GM12878 (cell line): ENCODE measurements around the gene RASD1. TPM values are rescaled to one million over a fixed set of nuclear protein-coding genes. Genes with fewer than 3 reads are reported as not detected.

Experiments
- ATAC-seq: fragments of 200-7000 bp; cut with Tn5 transposase; 3 replicates; pipeline ENCODE4 v1.9.1; 2020; ENCODE audit warnings: mild to moderate bottlenecking, moderate library complexity
- BruUV-seq: library from RNA; stranded (reverse); fragments of 400-500 nt; replicated peaks from 2 replicates; lab custom pipeline; 2021; lab: Mats Ljungman, UMichigan
- CTCF ChIA-PET: fragments of 300-600 bp; sonication (Branson Sonifier 250); formaldehyde crosslinking; extraction: SDS; loops from one replicate; lab custom pipeline; 2021; ENCODE audit warnings: inconsistent platforms; lab: Yijun Ruan, JAX
- POLR2A ChIA-PET: fragments of 350-600 bp; formaldehyde crosslinking; extraction: SDS; loops from one replicate; lab custom pipeline; 2021; ENCODE audit warnings: inconsistent platforms; lab: Charles Lee
- RAD21 ChIA-PET: fragments of 300-600 bp; sonication (Branson Sonifier 250); formaldehyde crosslinking; loops from one replicate; lab custom pipeline; 2023; ENCODE audit warnings: antibody characterized with exemption; ENCODE audit not compliant: unreplicated experiment; lab: Charles Lee
- SMC1A ChIA-PET: fragments of 300-600 bp; sonication (Branson Sonifier 250); formaldehyde crosslinking; loops from one replicate; lab custom pipeline; 2023; ENCODE audit not compliant: unreplicated experiment, uncharacterized antibody; lab: Charles Lee
- DNase-seq: peaks from one replicate; pipeline ENCODE4 v3.0.0-alpha.2; 2011; ENCODE audit warnings: low read depth, low spot score
- FAIRE-seq: peaks from 3 replicates; lab custom pipeline; 2011; peaks lifted over from hg19 to GRCh38; lab: Jason Lieb, UNC
- H2AFZ ChIP-seq: 2 replicates; pipeline ENCODE4 v1.6.0; 2011; ENCODE audit warnings: low read depth, low read length, control low read depth; ENCODE audit not compliant: control insufficient read depth
- H3K27ac ChIP-seq: 2 replicates; pipeline ENCODE4 v1.5.1; 2011; ENCODE audit warnings: control low read depth; ENCODE audit not compliant: control insufficient read depth, insufficient read depth
- H3K27me3 ChIP-seq, 2 experiments: replicated peaks in 1 of 2; 2 replicates each; pipeline versions ENCODE4 v1.6.0 to v1.6.1; 2011; ENCODE audit warnings: low read length in 1 of 2; ENCODE audit not compliant: control insufficient read depth in 2 of 2, insufficient read depth in 2 of 2
- H3K36me3 ChIP-seq, 2 experiments: 2 replicates each; pipeline ENCODE4 v1.5.1; 2011; ENCODE audit warnings: low read length in 1 of 2; ENCODE audit not compliant: control insufficient read depth in 2 of 2, insufficient read depth in 2 of 2
- H3K4me1 ChIP-seq: 2 replicates; pipeline ENCODE4 v1.6.1; 2011; ENCODE audit warnings: mild to moderate bottlenecking, low read length, moderate library complexity, mixed read lengths; ENCODE audit not compliant: control insufficient read depth, insufficient read depth
- H3K4me2 ChIP-seq: 2 replicates; pipeline ENCODE4 v1.6.0; 2011; ENCODE audit warnings: control low read depth; ENCODE audit not compliant: control insufficient read depth, insufficient read depth
- H3K4me3 ChIP-seq: fragments of 200-600 bp; sonication (generic); 2 replicates; pipeline ENCODE4 v1.5.1; 2016
- H3K79me2 ChIP-seq: 2 replicates; pipeline ENCODE4 v1.6.0; 2011; ENCODE audit warnings: low read length; ENCODE audit not compliant: control insufficient read depth, insufficient read depth
- H3K9ac ChIP-seq: 2 replicates; pipeline ENCODE4 v1.8.0; 2011; ENCODE audit warnings: low read length, control low read depth, mixed read lengths; ENCODE audit not compliant: control insufficient read depth, insufficient read depth
- H3K9me3 ChIP-seq: replicated peaks from 3 replicates; pipeline ENCODE4 v1.5.1; 2011; ENCODE audit warnings: mild to moderate bottlenecking, low read length; ENCODE audit not compliant: control insufficient read depth, insufficient read depth
- H4K20me1 ChIP-seq: 2 replicates; pipeline ENCODE4 v1.6.0; 2011; ENCODE audit not compliant: control insufficient read depth, insufficient read depth
- IKZF2 ChIP-seq, 2 experiments: fragments of 450-650 bp; IDR thresholded peaks; 2 replicates each; pipeline ENCODE4 v1.6.1; 2017; ENCODE audit warnings: mild to moderate bottlenecking in 2 of 2, moderate library complexity in 2 of 2
- KLF5 ChIP-seq: fragments of 450-650 bp; IDR thresholded peaks from 2 replicates; pipeline ENCODE4 v1.6.1; 2014; ENCODE audit warnings: mild to moderate bottlenecking; ENCODE audit not compliant: partially characterized antibody
- PKNOX1 ChIP-seq: fragments of 450-650 bp; IDR thresholded peaks from 2 replicates; pipeline ENCODE4 v1.6.1; 2016; ENCODE audit warnings: mild to moderate bottlenecking
- ZNF24 ChIP-seq: fragments of 450-650 bp; IDR thresholded peaks from 2 replicates; pipeline ENCODE4 v1.6.1; 2017; ENCODE audit warnings: antibody characterized with exemption, mild to moderate bottlenecking
- WGBS: methylation state at CpG from one replicate; pipeline ENCODE4 v1.1.6; 2016; ENCODE audit warnings: low lambda C conversion rate; ENCODE audit not compliant: insufficient replicate concordance, insufficient coverage; ENCODE audit errors: missing lambda C conversion rate; 5-methylcytosine and 5-hydroxymethylcytosine counted together
- in situ Hi-C: fragments of 300-500 bp; cut with MboI; formaldehyde crosslinking; loops from 9 replicates; pipeline ENCODE4 v1.14.3; 2018; ENCODE audit warnings: mixed read lengths
- intact Hi-C: fragments of 100-400 bp; cut with micrococcal nuclease; formaldehyde crosslinking; loops from one replicate; pipeline ENCODE4 v1.14.2; 2022; ENCODE audit not compliant: unreplicated experiment
- polyA plus RNA-seq, 11 experiments: library from polyadenylated mRNA; depleted of rRNA in 4 of 11; unstranded in 6 of 11; stranded (reverse) in 5 of 11; fragments of >200 nt; fragmentation: Nextera tagmentation in 4 of 11; fragmentation: Illumina TruSeq in 1 of 11; extraction: Ambion mirVana in 4 of 11; extraction: Trizol in 1 of 11; gene quantifications; 1 replicate in 1 of 11; 2 replicates in 10 of 11; pipeline versions ENCODE4 v1.2.1 to v1.2.3, GENCODE V29; 2011 to 2016; ENCODE audit warnings: inconsistent platforms in 2 of 11, missing spikeins in 2 of 11, low read depth in 1 of 11
- total RNA-seq, 4 experiments: library from RNA; depleted of rRNA in 3 of 4; stranded (reverse); fragments of >200 nt in 3 of 4; fragmentation: Illumina TruSeq in 1 of 4; extraction: Trizol in 1 of 4; gene quantifications; 2 replicates each; pipeline versions ENCODE4 v1.2.1 to v1.2.3, GENCODE V29; 2013 to 2021

The RASD1 gene
- total and polyA plus RNA-seq, 10 of the 15 experiments (the other 5 are each of a cell fraction or from before 2014, with no cell fraction given), result 0.14 to 0.33 TPM; not detected in 8

DNA sequence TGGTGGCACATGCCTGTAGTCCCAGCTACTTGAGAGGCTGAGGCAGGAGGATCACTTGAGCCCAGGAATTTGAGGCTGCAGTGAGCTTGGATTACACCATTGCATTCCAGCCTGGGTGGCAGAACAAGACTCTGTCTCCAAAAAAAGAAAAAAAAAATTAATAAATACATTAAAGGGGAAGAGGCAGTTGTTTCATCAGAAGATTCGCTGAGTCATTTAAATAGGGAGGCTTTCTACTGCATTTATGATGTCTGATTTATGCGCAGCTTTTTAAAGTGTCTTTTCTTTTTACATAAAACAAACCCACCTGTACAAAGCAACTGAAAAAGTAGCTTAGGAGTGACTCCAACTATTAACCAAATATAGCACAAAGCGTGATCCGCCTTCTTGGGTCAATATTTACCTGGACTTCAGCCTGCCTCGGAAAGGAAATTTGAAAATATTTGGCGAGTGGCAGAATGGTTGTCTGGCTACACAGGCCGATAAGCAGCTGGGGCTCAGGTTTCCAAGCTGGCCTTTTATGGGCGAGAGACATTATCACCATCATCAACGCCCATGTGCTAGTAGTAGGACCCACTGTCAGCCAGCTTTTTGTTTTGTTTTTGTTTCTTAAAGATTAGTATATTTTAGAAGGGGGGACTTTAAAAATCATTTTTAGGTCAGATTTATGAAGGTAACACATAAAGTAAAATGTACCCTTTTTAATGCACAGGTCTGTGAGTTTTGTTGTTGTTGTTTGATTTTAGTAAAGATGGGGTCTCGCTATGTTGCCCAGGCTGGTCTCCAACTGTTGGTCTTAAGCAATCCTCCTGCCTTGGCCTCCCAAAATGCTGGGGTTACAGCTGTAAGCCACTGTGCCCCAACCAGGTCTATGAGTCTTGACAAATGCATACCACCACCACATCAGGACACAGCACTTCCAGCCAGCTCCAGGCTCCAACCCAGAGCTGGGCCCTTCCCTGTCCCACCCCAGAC, 42.5 kb upstream of the RASD1 start:
- in situ Hi-C loops, result no loop called here
- no peaks in the 10 kb centered on the region; the same call in 1 of the 2 replicates for H4K20me1 ChIP-seq
- intact Hi-C loops, result no loop called here
- H3K4me3 ChIP-seq, result no peak overlapping the region
- ATAC-seq, result no peak
- CTCF ChIA-PET, result interaction anchor here (1.5 kb wide), 1 partner anchor 42 kb away, joined by 3 read pairs; no protein-coding TSS in a partner anchor
- H3K9ac ChIP-seq, result no peak overlapping the region
- no peak overlapping the region for H3K27ac ChIP-seq
- RAD21 ChIA-PET, result no interaction called here
- no peaks in the 10 kb centered on the region for H3K9me3 ChIP-seq
- H2AFZ ChIP-seq, result no peak overlapping the region
- no peaks in the 10 kb centered on the region for H3K27me3 ChIP-seq
- POLR2A ChIA-PET, result no interaction called here
- no peak for TF ChIP-seq PKNOX1
- no peak for TF ChIP-seq IKZF2 (IDR thresholded peaks at IDR 0.05)
- no peak for TF ChIP-seq KLF5
- TF ChIP-seq ZNF24, result no peak
- no TSS peak for BruUV-seq
- no peak for FAIRE-seq
- H3K79me2 ChIP-seq, result no peaks in the 10 kb centered on the region
- no peak overlapping the region for H3K4me2 ChIP-seq
- 77% methylated on average over 10 of the region's 10 CpGs for WGBS
- no peak for DNase-seq
- SMC1A ChIA-PET, result no interaction called here
- no peaks in the 10 kb centered on the region for H3K4me1 ChIP-seq
- H3K36me3 ChIP-seq, result no peaks in the 10 kb centered on the region
